Prostate gland (tissue), 2 donors: ENCODE results near the gene SLC44A4. TPM values are rescaled to one million over a fixed set of nuclear protein-coding genes. Genes with fewer than 3 reads are reported as not detected.

Experiments used
- DNase-seq: peaks from one replicate; pipeline ENCODE4 v3.0.0-alpha.2; 2019; ENCODE audit warnings: low spot score
- H3K27ac ChIP-seq, 2 donors: fragments of 200-600 bp; sonication (generic); 2 replicates each; pipeline ENCODE4 v1.5.1; 2017 to 2019
- H3K27me3 ChIP-seq: fragments of 200-600 bp; sonication (generic); replicated peaks from 2 replicates; pipeline ENCODE4 v1.5.1; 2019; ENCODE audit not compliant: insufficient read depth
- H3K36me3 ChIP-seq, 2 donors: fragments of 200-600 bp; sonication (generic); 1 replicate in 1 of 2; 2 replicates in 1 of 2; pipeline versions ENCODE4 v1.5.1 to v1.8.1; 2017 to 2019
- H3K4me1 ChIP-seq: fragments of 200-600 bp; sonication (generic); replicated peaks from 2 replicates; pipeline ENCODE4 v1.5.1; 2019
- H3K4me3 ChIP-seq, 2 donors: fragments of 200-600 bp; sonication (generic); 2 replicates each; pipeline ENCODE4 v1.5.1; 2017 to 2019
- H3K9me3 ChIP-seq: fragments of 200-600 bp; sonication (generic); 2 replicates; pipeline ENCODE4 v1.5.1; 2017
- POLR2A ChIP-seq: fragments of 450-650 bp; IDR thresholded peaks from one replicate; pipeline ENCODE4 v1.6.1; 2016; ENCODE audit warnings: antibody characterized with exemption, mild to moderate bottlenecking
- POLR2AphosphoS5 ChIP-seq: sonication (generic); formaldehyde crosslinking; IDR thresholded peaks from one replicate; pipeline ENCODE4 v1.6.1; 2017; ENCODE audit warnings: antibody characterized with exemption
- WGBS: methylation state at CpG from one replicate; pipeline ENCODE4 v1.1.5; 2018; 5-methylcytosine and 5-hydroxymethylcytosine counted together
- intact Hi-C: fragments of 100-400 bp; cut with DNase I; formaldehyde crosslinking; loops from one replicate; pipeline ENCODE4 v1.14.2; 2022
- total RNA-seq, 2 donors: library from RNA; depleted of rRNA; stranded (reverse); fragments of >200 nt; gene quantifications; one replicate each; pipeline ENCODE4 v1.1.0, GENCODE V29; 2016
- TF ChIP-seq, protein P1 (sequence below), 4 experiments: fragments of 200-600 bp in 2 of 4; fragments of 450-650 bp in 2 of 4; sonication (generic) in 2 of 4; IDR thresholded peaks; 1 replicate in 3 of 4; 2 replicates in 1 of 4; pipeline ENCODE4 v1.5.1; 2016 to 2019; ENCODE audit warnings: antibody characterized with exemption in 4 of 4, mild to moderate bottlenecking in 2 of 4, moderate library complexity in 2 of 4

The SLC44A4 gene
- total RNA-seq, 2 donors from 2014 or later: 125 to 332 TPM

- H3K4me1 ChIP-seq: no peaks in the 10 kb centered on the region
- WGBS: 23% methylated on average over 4 of the region's 4 CpGs
- TF ChIP-seq POLR2A (no peak), POLR2AphosphoS5 (no peak)
- TF ChIP-seq, protein P1, sequence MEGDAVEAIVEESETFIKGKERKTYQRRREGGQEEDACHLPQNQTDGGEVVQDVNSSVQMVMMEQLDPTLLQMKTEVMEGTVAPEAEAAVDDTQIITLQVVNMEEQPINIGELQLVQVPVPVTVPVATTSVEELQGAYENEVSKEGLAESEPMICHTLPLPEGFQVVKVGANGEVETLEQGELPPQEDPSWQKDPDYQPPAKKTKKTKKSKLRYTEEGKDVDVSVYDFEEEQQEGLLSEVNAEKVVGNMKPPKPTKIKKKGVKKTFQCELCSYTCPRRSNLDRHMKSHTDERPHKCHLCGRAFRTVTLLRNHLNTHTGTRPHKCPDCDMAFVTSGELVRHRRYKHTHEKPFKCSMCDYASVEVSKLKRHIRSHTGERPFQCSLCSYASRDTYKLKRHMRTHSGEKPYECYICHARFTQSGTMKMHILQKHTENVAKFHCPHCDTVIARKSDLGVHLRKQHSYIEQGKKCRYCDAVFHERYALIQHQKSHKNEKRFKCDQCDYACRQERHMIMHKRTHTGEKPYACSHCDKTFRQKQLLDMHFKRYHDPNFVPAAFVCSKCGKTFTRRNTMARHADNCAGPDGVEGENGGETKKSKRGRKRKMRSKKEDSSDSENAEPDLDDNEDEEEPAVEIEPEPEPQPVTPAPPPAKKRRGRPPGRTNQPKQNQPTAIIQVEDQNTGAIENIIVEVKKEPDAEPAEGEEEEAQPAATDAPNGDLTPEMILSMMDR (IDR thresholded peaks at IDR 0.05): no peak
Observed at GRCh38 chr6:31896493-31896855, 17.7 kb upstream of the SLC44A4 start.

GRCh38 chr6:31892821-31893220 lies 14.0 kb upstream of the SLC44A4 start:
- 85% methylated on average over 6 of the region's 6 CpGs for WGBS
- no peaks in the 10 kb centered on the region for H3K27me3 ChIP-seq
- H3K9me3 ChIP-seq: no peaks in the 10 kb centered on the region
- H3K27ac ChIP-seq: no peak overlapping the region
- TF ChIP-seq POLR2A (no peak), POLR2AphosphoS5 (no peak)
- TF ChIP-seq, protein P1 (IDR thresholded peaks at IDR 0.05): no peak
- H3K4me3 ChIP-seq: no peak overlapping the region
- intact Hi-C loops: no loop called here
- H3K36me3 ChIP-seq: peaks cover 0 to 6% of the 10 kb centered on the region in 2 donors
- no peaks in the 10 kb centered on the region for H3K4me1 ChIP-seq
- DNase-seq: no peak

More at GRCh38 chr6:31896493-31896855, 17.7 kb upstream of the SLC44A4 start:
- intact Hi-C loops: loop anchor here (2.0 to 5.0 kb wide), 3 partner anchors 32 to 281 kb away; partner anchors contain the start of genes AGPAT1, DDAH2 and RNF5
- H3K27me3 ChIP-seq: no peaks in the 10 kb centered on the region
- no peaks in the 10 kb centered on the region for H3K36me3 ChIP-seq
- H3K4me3 ChIP-seq: peak overlapping the region; percentile 86 to 99
- no peaks in the 10 kb centered on the region for H3K9me3 ChIP-seq
- no peak for DNase-seq
- peak overlapping the region; percentile 81 to 93 for H3K27ac ChIP-seq

- Histone ChIP-seq H3K9me3 (no peaks in the 10 kb centered on the region), H3K4me3 (no peak overlapping the region), H3K27ac (no peak overlapping the region), H3K36me3 (peaks cover 2 to 21% of the 10 kb centered on the region in 2 donors), H3K27me3 (no peaks in the 10 kb centered on the region), H3K4me1 (no peaks in the 10 kb centered on the region)
- intact Hi-C loops: no loop called here
- DNase-seq: no peak
- 94% methylated on average over 3 of the region's 3 CpGs for WGBS
- TF ChIP-seq POLR2A (no peak), POLR2AphosphoS5 (no peak)
- TF ChIP-seq, protein P1 (IDR thresholded peaks at IDR 0.05): no peak
Observed at GRCh38 chr6:31889331-31889972, 10.7 kb upstream of the SLC44A4 start.

DNA sequence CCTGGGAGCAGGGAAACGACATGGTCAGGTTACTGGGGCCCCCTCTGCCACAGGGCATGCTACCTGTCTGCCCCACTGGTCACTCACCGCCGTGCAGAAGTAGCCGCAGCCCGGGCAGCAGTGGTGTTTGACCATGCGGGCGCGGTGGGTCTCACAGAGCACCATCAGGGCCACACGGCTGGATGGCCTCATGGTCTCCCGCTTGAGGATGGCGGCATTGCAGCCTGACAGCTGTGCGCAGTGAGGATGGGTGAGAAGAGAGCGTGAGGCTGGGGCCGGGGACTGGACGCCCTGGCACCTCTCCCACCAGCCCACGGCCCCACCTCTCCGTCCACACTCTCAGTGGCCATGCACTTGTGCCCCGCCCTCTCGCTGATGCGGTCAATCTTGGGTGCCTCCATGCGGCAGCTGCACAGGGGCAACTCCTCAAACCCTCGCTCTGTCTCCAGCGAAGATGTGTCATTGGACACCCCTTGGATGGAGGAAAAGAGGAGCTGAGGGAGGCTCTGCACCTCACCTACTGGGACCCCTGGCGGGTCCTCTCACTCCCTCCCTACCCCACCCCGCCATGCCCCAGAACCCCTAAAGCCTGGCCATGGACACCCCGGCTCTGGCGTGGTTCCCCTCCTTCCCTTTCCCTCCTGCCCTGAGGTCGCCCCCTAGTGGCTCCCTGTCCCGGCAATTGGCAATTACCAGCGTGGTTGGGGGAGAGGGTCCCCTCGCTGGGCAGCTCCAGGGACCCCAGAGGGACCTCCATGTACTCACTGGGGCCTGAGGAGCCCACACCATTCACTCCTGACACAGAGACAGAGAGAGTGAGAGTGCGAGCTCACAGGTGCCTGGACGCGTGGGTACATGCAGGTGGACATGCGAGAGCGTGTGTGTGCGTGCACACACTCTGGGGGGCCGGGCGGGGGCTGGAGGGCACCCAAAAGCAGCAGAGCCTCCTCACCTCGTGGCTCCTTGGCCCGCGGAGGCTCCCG lies 9.8 kb upstream of the SLC44A4 start:
- Histone ChIP-seq H3K4me1 (no peaks in the 10 kb centered on the region), H3K27ac (no peak overlapping the region), H3K4me3 (no peak overlapping the region), H3K9me3 (no peaks in the 10 kb centered on the region), H3K36me3 (peaks cover 8 to 23% of the 10 kb centered on the region in 2 donors), H3K27me3 (no peaks in the 10 kb centered on the region)
- 75% methylated on average over 42 of the region's 43 CpGs for WGBS
- TF ChIP-seq POLR2AphosphoS5 (peak; percentile 18), POLR2A (no peak)
- TF ChIP-seq, protein P1 (IDR thresholded peaks at IDR 0.05): peak; percentile 58 to 69 (median 62)
- no peak for DNase-seq
- intact Hi-C loops: no loop called here
